ENCODE data around the gene ITGB2. TPM values are rescaled to one million over a fixed set of nuclear protein-coding genes. Genes with fewer than 3 reads are reported as not detected.

Gene ITGB2
- total RNA-seq, 1 experiment from 2014 or later, result 1.5 TPM

GRCh38 chr21:44916965-44917364, 3.7 kb downstream of the ITGB2 start:
- RAD21 ChIA-PET (ENCODE audit: low non-redundant PET in 1 of 2, low total read pairs in 2 of 2, uncharacterized antibody in 2 of 2, unreplicated experiment in 2 of 2), result no interaction called here
- CTCF ChIA-PET, result interaction anchor here (0.7 to 1.3 kb wide), 2 partner anchors 24 to 29 kb away, joined by 3 read pairs; no protein-coding TSS in a partner anchor
- no peak for DNase-seq (ENCODE audit: low read depth, low spot score)
- no peak overlapping the region for H3K27ac ChIP-seq (ENCODE audit: low read depth, low read length)
- POLR2A ChIA-PET, result no interaction called here
- no peak overlapping the region for H3K4me3 ChIP-seq (replicated peaks in 1 of 2; ENCODE audit: low read depth in 1 of 2, low read length in 2 of 2)
- peaks cover 13% of the 10 kb centered on the region; the same call in 1 of the 2 replicates for H3K27me3 ChIP-seq (ENCODE audit: insufficient read depth, low read length)
- no peaks in the 10 kb centered on the region for H3K9me3 ChIP-seq (ENCODE audit: control insufficient read depth in 1 of 2, insufficient read depth in 1 of 2, low read depth in 1 of 2, low read length in 2 of 2)
- no TSS peak for BruUV-seq (replicated peaks)
- no peak overlapping the region for H2AFZ ChIP-seq (ENCODE audit: low read depth, low read length, poor library complexity, severe bottlenecking)
- no peaks in the 10 kb centered on the region for H3K79me2 ChIP-seq (ENCODE audit: insufficient read depth, low read length)
- no peak for ATAC-seq
- TF ChIP-seq JUND (IDR thresholded peaks at IDR 0.05) (no peak; the same call in 1 of the 2 replicates), CBX3 (IDR thresholded peaks at IDR 0.05; ENCODE audit: low read depth) (no peak), SP1 (IDR thresholded peaks at IDR 0.05; ENCODE audit: low read depth) (no peak), ZBTB33 (IDR thresholded peaks at IDR 0.05; ENCODE audit: extremely low read depth, insufficient replicate concordance, low read length) (no peak), ZNF274 (IDR thresholded peaks at IDR 0.05; ENCODE audit: low read depth, low read length) (no peak), MAX (IDR thresholded peaks at IDR 0.05) (no peak), CTCF (IDR thresholded peaks at IDR 0.05 in 2 of 3, conservative IDR thresholded peaks at IDR 0.05 in 1 of 3; ENCODE audit: borderline replicate concordance in 1 of 3, insufficient read depth in 1 of 3, low read depth in 2 of 3, low read length in 2 of 3) (no peak), ZFX (IDR thresholded peaks at IDR 0.05) (no peak), SIN3A (IDR thresholded peaks at IDR 0.05; ENCODE audit: low read depth) (no peak), CEBPB (IDR thresholded peaks at IDR 0.05; ENCODE audit: low read depth) (no peak)
- H3K36me3 ChIP-seq (ENCODE audit: control insufficient read depth in 1 of 2, insufficient read depth in 2 of 2, low read length in 2 of 2), result no peaks in the 10 kb centered on the region
- H3K9me2 ChIP-seq (ENCODE audit: insufficient read depth), result no peaks in the 10 kb centered on the region
- no peak overlapping the region for H3K9ac ChIP-seq (ENCODE audit: low read length)
- intact Hi-C loops (cut with micrococcal nuclease), result no loop called here
- peaks cover 2 to 38% of the 10 kb centered on the region in 2 experiments; a peak in 3 of 4 replicates for H3K4me1 ChIP-seq (ENCODE audit: control insufficient read depth in 1 of 2, insufficient read depth in 2 of 2, low read length in 2 of 2)
- H4K20me1 ChIP-seq (ENCODE audit: insufficient read depth), result no peaks in the 10 kb centered on the region
- peak overlapping the region; percentile 46; the same call in 1 of the 2 replicates for H3K4me2 ChIP-seq (ENCODE audit: low read length)
